NOMO-1 treated with DMSO at 0.1 percent for 48 hours (cell line): ENCODE data around the gene CPA1.
"Not testable (repeated sequence)": the region's sequence is repeated elsewhere in the genome, so short reads cannot be mapped to it uniquely, and the experiment has no call there.

Experiments used
- DNase-seq: peaks from one replicate; lab custom pipeline; 2025; ENCODE audit not compliant: unreplicated experiment; lab: John Stamatoyannopoulos, UW

CPA1 gene

DNA sequence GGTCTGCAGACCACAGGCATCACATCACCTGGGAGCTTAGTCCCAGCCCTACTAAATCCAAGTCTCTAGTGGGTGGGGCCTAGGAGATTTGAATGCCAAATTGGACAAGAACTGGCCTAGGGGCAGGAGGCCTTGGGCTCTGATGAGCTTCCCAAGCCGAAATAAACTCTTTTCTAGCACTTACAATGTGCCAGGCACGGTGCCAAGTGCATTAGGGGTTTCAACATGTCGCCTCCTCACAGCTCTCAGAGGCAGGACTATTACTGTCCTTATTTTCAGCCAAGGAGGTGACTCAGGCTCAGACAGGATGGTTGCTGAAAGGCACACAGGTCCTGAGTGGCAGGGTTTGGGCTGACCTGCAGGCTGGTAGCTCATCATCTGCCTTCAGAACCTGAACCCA, 9.2 kb upstream of the CPA1 start:
- no peak for DNase-seq

DNA sequence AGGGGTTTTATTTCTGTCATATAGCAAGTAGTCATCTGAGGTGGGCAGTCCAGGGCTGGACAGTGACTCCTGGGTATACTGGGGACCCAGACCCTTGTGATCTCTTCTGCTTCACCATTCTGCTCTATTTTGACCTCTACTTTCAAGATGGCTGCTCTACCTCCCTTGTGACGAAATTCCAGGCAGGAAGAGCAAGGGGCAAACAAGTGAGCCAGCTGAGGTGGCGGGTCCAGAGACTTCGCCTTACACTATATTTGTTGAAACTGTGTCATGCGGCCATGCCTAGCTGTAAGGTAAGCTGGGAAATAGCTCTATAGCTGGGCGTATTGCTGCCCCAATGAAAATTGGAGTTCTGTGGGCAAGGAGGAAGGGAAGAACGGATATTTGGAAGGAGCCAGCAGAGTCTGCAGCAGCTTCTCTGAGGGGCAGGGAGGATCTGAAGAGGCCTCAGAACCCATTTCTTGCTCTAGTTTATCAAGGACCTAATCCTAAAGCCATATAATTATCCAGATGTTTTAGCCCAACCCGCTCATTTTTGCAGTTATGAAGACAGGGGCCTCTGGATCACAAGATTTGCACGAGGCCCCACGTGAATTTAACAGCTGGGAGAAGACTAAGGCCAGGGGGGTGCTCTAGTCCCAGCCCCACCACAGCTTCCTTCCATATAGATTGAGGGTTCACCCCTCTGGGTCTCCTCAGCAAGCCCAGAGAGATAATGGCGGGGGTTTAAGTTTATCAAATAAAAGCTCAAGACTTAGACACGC, 7.7 kb upstream of the CPA1 start:
- no peak for DNase-seq

DNA sequence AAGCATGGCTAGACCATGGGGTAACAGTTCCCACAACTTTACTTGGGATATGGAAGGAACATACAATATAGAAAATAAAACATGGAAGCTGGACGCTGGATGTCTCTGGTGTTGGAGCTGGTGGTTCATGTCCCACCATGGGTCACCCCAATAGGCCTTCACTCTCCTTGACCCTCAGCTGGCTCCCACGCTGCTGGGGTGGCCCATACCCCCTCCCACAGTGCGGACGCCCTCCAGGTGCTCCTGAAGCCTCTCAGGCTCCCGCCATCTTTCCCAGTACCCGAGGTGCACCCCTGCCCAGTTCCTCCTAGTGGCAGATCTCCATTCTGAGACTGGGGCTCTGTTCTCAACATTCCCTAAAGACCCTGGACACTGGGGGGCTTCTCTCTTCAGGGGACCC, 5.8 kb upstream of the CPA1 start:
- no peak for DNase-seq

DNA sequence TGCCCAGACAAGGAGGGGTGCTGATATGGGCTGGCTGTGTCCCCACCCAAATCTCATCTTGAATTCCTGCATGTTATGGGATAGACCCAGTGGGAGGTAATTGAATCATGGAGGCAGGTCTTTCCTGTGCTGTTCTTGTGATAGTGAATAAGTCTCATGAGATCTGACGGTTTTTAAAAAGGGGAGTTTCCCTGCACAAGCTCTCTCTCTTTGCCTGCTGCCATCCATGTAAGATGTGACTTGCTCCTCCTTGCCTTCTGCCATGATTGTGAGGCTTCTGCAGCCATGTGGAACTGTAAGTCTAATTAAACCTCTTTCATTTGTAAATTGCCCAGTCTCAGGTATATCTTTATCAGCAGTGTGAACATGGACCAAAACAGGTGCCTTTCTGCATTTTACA, 3.8 kb upstream of the CPA1 start:
- DNase-seq = not testable (repeated sequence)

DNA sequence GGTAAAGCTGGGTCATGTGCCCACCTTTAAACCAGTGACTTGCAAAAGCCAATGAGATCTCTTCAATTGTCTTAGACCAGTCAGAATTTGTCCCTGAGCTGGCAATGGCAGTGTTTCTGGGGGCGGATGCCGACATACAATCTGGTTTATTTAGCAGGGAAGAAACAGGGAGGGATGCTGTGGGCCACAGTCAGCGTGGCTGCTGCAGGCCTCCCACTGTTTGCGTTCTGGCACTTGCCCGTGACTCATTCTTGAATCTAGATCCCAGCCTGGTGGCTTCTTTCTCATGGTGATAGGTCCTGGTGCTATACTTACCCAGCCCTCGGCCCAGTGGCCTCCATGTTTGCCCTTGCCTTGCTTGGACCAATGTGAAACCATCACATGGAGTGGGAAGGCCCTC, 3.1 kb upstream of the CPA1 start:
- DNase-seq = no peak

DNA sequence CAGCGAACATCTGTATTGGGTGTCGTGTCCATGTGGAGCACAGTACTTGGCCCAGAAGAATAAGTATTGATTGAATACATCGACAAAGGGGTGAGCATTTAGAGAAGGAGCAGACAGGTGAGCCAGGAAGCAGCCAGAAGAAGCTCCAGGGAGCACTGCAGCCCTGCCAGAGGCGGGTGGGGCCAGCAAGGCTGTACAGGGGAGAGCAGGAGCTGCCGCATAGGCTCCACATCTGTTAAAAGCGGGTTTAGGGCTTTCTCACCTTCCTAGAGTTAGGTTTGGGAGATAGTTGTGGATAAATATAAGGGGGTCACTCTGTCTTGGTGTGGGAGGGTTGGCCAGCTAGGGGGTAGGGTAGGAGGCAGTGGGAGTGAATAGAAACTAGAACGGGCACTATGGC, 1.3 kb upstream of the CPA1 start:
- no peak for DNase-seq

DNA sequence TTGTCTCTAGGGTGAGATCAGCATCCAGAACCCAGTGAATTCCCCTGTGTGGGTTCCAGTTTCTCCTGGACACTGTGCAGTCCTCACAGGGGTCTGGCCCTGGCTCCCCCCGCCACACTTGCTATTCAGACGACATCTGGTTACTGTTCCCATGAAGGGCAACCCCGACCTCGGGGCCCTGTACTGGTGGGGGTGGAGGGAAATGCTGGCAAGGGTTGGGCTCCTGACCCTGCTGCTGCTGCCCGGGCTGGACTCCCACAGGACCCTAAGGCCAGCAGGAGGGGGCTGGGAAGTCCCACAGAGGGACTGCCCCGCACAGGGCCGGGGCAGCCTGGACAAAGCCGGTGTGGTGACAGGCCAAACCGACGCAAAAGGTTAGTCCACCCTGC, 768 bp upstream of the CPA1 start:
- no peak for DNase-seq

DNA sequence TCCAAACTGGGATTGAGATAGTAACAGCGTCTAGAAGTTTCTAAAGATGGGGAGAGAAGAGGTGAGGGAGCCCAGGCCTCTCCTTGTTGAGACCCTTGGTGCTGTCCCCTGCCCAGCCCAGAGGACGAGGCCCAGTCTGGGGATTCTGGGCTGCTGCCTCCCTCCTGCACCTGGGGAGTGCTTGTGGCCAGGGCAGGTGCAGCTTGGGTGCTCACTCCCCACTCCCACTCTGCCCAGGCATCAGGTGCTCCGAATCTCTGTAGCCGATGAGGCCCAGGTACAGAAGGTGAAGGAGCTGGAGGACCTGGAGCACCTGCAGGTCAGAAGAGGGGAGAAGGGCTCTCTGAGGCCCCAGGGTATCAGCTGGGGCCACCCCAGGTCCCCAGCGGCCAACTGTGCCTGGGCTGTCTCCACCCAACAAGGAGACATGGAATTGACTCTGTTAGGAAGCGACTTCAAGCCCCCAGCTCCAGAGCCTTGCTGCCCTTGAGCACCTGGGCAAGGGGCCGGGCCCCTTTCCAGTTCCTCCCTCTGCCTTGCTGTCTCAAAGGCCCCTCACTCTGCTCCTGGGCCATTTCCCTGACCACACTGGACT, 664 bp downstream of the CPA1 start:
- DNase-seq = no peak

DNA sequence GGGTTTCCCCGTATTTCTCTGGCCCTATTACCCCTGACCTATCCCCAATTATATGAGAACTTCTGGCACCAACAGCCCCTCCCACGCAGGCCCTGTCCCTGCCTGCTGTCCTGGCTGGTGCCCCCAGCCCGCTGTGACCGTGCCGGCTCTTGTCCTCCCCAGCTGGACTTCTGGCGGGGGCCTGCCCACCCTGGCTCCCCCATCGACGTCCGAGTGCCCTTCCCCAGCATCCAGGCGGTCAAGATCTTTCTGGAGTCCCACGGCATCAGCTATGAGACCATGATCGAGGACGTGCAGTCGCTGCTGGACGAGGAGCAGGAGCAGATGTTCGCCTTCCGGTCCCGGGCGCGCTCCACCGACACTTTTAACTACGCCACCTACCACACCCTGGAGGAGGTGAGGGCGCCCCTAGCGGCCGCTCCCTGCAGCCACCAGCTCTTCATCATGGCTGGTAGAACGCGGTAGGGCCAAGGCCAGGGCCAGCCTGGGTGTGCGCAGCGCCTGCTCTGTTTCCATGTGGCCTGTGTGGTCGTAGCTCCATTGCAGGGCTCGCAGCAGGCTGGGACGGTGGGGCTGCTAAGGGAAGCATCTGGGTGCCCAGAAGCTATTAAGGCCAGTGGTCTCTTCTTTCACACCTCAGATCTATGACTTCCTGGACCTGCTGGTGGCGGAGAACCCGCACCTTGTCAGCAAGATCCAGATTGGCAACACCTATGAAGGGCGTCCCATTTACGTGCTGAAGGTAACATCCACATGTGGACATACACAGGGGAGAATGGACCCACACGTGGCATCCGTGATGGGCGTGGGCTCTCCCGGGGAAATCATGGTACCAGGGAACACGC, 1.4 kb downstream of the CPA1 start:
- DNase-seq = no peak

DNA sequence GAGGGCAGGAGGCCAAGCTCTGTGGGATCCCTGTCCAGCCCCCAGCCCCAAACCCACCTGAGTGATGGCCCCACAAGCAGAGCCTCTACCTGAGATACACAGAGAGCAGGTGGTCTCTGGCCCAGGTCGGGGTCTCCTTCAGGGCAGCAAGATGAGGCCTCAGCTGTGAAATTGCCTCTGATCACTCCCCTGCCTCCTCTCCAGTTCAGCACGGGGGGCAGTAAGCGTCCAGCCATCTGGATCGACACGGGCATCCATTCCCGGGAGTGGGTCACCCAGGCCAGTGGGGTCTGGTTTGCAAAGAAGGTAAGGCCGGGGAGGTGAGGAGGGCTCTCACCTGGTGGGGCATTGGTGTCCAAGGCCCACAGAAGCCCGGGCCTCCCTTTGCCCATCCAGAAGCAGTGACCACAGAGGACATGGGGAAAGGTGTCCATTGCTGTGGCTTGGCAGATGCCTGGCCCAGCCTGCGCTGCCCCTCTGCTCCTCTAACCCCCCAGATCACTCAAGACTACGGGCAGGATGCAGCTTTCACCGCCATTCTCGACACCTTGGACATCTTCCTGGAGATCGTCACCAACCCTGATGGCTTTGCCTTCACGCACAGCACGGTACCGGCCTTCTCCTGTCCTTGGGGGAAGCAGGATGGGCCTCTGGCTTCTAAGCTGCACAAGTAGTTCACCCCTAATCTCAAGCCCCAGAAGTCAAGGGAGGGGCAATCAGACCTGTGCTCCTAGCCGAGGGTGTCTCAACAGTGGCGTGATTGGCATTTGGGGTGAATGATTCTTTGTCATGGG, 3.1 kb downstream of the CPA1 start:
- no peak for DNase-seq

DNA sequence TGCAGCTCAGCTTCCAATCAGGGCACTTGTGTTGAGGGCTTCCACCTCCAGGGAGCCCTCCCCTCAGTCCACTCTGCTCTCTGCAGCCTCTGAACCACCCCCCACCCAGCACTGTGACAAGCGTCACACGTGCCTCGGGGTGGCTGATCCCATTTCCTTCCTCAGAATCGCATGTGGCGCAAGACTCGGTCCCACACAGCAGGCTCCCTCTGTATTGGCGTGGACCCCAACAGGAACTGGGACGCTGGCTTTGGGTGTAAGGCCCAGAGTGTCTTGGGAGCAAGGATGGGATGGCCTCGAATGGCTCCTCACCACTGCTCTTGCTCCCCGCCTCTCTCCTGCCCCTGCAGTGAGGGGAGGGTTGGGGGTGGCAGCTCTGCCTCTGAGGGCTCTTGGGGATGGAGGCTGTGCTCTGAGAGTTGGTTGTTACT, 4.1 kb downstream of the CPA1 start:
- DNase-seq = no peak

DNA sequence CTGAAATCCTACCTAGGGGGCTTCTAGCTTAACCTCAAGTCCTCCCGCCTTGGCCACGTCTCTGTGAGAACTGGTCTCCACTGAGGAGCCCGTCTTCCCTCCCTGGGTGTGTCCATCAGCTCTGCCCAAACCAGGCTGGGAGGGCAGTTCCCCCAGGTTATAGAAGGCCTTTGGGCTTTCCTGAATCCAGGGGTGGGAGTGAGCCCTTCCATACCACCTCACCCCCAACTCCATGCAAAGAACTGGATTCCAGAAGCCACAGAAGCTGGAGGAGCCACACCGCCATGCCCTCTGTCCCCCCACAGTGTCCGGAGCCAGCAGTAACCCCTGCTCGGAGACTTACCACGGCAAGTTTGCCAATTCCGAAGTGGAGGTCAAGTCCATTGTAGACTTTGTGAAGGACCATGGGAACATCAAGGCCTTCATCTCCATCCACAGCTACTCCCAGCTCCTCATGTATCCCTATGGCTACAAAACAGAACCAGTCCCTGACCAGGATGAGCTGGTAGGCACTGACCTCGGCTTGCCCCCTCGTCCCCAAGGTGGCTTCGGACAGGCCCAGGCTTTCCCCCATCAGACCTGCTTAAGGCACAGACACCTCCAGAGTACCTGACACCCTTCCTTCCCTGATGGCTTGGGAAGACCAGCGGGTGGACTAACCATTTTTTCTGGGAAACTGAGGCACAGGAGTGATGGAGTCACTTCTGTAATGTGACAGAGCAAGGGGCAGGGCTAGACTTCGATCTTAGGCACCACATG, 4.7 kb downstream of the CPA1 start:
- DNase-seq = no peak

DNA sequence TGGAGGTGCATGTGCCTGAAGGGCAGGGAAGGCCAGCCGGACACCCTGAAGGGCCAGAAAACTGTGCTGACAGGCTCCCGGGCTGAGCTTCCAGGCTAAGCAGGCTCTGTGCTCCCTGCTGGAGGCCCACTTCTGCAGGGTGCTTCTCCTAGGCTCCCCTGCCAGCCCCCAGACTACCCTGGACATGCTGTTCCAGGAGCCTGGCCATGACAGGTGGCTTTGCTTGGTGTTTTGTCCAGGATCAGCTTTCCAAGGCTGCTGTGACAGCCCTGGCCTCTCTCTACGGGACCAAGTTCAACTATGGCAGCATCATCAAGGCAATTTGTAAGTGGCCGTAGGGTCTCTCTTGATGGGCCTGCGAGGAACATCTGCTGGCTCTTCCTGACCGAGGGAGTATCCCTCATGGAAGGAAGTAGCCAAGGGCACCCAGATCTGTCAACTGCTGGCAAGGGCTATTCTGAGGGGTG, 5.3 kb downstream of the CPA1 start:
- no peak for DNase-seq

DNA sequence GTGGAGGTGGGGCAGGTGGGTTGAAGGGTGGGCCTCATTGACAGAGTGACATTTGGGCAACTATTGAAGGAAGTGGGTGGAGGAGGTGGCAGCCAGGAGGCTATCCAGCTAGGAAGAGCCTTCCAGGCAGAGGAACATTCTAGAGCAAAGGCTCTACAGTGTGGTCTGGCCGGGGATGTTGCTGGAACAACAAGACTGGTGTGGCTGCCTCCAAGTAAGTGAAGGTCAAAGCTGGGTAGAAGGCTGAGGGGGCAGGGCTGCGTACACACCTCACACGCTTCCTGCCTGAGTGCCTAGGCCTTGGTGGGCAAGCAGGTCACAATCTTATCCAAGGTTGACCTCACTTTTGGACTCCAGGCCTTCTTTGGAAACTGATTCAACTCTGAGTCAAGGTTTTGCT, 6.6 kb downstream of the CPA1 start:
- no peak for DNase-seq

DNA sequence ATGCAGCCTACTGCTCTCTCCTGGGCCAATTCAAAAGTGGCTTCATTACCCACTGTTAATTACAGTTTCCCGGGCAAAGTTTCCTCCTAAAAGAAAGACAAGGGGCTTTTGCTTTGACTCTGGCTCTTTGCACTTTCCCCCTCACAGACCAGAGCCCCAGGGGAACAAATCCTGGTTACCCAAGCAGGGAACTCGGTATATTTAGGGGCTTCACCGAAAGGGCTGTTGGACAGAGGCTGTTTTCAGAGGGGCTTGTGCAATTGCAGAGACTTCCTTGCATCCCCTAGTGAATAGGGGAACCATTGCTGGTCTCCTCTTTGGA, 7.0 kb downstream of the CPA1 start:
- DNase-seq = no peak

DNA sequence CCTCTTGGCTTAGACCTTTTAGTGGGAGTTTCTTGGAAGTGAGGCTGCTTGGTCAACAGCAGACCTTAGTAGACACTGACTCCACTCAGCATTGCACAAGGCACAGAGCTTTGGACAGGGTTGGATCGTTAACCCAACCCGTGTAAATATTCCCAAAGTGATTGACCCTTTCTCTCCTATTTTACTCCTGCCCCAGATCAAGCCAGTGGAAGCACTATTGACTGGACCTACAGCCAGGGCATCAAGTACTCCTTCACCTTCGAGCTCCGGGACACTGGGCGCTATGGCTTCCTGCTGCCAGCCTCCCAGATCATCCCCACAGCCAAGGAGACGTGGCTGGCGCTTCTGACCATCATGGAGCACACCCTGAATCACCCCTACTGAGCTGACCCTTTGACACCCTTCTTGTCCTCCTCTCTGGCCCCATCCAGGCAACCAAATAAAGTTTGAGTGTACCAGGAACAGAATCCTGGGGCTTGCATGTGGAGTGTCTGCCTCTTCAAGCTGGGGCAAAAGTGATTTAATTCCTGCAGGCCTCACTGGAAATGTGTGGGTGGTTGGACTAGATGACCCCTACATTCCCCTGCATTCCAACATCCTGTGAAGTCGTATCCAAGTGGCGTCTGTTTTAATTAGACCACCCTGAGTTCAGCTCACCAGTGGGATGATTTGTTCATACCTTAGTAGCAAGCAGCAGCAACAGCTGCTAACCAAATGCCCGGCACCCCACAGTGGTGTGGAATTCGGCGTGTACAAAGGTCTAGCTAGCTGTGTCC, 7.5 kb downstream of the CPA1 start:
- no peak for DNase-seq

DNA sequence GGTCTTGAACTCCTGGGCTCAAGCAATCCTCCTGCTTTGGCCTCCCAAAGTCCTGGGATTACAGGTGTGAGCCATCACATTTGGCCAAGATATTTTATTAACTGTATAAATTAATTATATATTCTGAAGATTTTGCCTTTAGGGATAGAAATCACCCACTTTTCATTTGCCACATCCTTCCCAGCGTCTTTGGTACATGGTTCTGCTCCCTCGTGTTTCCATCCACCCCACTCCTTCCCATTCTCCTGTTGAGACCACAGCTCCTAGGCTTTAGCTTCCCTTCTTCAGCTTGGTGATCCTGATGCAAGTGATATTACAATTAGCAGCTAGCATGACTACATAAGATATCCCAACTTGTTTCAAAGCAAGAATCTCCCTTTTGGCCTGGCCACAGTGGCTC, 8.4 kb downstream of the CPA1 start:
- no peak for DNase-seq

DNA sequence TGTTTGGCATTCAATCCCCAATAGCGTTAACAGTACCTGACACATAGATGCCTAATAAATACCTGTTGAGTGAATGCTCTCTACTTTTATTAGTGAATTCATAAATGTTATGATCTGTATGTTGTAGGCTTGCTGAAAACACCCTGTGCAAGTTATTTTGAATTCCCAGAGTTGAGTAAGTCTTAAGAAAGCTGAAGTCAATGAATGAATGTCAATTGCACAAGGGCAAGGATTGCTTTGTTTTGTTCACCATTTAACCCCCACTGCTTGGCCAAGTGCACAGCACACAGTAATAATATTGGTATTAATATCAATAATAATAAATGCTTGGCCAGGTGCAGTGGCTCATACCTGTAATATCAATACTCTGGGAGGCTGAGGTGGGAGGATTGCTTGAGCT, 10.2 kb downstream of the CPA1 start:
- DNase-seq = no peak

DNA sequence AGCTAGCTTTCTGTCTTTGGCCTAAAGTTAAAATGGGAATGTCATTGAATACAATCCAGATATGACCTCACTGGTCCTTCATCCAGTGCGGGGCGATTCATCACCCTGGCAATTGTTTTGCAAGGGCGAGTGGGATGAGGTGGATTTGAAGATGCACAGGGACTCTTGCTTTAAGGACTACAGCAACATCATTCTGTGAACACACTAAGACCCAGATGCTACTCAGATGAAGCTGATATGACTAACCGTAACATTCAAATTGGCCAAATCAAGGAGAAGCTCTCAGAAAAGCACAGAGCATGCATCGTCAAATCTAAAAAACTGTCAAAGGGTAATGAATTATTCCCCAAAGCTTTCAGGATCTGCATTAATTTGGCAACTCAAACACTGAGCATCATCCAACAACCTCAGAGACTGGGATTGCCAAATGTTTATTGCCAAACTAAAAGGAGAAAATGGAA, 12.8 kb downstream of the CPA1 start:
- no peak for DNase-seq
